Measurements from ENCODE around the gene MAST1. TPM values are rescaled to one million over a fixed set of nuclear protein-coding genes. Genes with fewer than 3 reads are reported as not detected.
A peak's percentile ranks its signal among the peaks of the same experiment; 100 is the strongest.

Gene MAST1
- total RNA-seq, 1 donor from 2014 or later = 3.5 TPM

DNA sequence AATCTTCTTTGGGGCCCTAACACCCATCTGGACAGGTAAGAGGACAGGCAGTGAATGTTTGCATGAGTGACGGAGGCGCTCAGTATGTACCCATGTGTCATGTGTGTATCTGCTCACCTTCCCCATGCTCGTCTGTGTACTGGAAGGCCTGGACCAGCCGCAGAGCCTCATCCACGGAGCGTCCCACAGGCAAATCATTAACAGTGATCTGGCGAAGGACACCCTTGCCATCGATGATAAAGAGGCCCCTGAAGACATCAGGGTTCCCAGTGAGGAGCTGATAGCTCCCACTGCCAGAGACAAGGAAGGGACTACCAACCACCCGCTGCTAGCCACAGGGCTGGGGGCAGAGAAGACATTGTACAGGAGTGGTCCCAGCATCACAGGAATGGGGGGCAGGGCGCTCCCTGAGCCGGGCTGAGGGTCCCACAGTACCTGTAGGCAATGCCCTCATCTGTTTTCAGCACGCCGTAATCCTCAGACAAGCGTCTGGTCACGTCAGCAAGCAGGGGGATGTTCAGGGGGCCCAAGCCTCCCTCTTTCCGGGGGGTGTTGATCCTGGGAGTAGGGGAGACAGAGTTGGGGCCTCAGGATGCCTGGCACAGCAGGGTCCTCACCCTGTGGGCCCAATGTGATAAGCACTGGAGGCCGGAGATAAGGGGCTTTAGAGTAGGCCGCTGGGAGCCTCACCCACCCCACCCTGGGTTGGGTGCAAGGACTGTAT lies 38.4 kb upstream of the MAST1 start:
- TF ChIP-seq CTCF (conservative IDR thresholded peaks at IDR 0.05) = no peak
- Mint-ChIP-seq H3K4me3 (peak overlapping the region; percentile 93), H3K9me3 (no peaks in the 10 kb centered on the region), H3K4me1 (ENCODE audit: unreplicated experiment) (peaks cover 24% of the 10 kb centered on the region), H3K27ac (no peak overlapping the region), H3K27me3 (peaks cover 3% of the 10 kb centered on the region), H3K36me3 (peaks cover 5% of the 10 kb centered on the region)
- DNase-seq (ENCODE audit: extremely low spot score, unreplicated experiment) = no peak

DNA sequence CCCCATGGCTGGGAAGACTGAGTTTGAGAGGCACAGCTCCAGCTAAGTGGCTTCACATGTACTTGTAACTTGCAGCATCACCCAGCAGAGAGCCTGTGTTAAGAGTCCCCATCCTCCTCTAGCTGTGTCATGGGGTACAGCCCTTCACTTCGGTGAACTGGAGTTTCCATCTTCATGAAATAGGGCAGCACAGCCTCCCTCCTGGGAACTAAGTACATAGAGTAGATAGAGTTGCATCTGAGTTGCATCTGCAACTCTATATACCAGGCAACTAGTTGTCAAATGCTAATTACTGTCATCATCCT lies 37.9 kb upstream of the MAST1 start:
- no peak for DNase-seq (ENCODE audit: extremely low spot score, unreplicated experiment)
- H3K4me3 Mint-ChIP-seq = peak overlapping the region; percentile 93
- H3K27ac Mint-ChIP-seq = peak overlapping the region; percentile 81
- TF ChIP-seq CTCF (conservative IDR thresholded peaks at IDR 0.05) = no peak
- peaks cover 5% of the 10 kb centered on the region for H3K36me3 Mint-ChIP-seq
- H3K9me3 Mint-ChIP-seq = no peaks in the 10 kb centered on the region
- peaks cover 24% of the 10 kb centered on the region for H3K4me1 Mint-ChIP-seq (ENCODE audit: unreplicated experiment)
- H3K27me3 Mint-ChIP-seq = peaks cover 3% of the 10 kb centered on the region

DNA sequence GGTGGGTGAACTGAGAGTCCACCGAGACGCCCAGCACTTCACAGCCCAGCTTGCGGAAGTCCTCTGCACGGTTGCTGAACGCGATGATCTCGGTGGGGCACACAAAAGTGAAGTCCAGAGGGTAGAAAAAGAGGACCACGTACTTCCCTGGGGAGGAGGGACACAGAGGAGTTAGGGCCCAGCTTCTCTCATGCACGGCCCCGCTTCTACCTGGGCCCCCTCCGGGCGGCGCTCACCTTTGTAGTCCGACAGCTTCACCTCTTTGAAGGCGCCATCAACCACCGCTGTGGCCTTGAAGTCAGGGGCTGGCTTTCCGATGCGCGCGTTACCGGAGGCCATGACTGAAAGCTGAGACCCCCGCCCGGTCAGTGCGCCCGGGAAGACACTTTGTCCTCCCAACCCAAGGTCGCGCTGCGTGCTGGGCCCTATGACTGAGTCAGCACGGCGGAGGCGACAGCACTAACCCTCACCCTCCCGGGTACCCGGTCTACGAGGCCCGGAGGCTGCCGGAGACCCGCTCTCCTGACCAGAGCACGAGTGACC lies 37.3 kb upstream of the MAST1 start:
- peaks cover 23% of the 10 kb centered on the region for H3K4me1 Mint-ChIP-seq (ENCODE audit: unreplicated experiment)
- peaks cover 3% of the 10 kb centered on the region for H3K27me3 Mint-ChIP-seq

GRCh38 chr19:12801466-12802266 lies 36.6 kb upstream of the MAST1 start, which contains the start of the genes PRDX2 and THSD8:
PRDX2 (minus strand) TSS chr19:12801800; CDS start chr19:12801261, 539 bp downstream.
THSD8 (plus strand) TSS chr19:12802069; CDS start chr19:12802072, 3 bp downstream.
- TF ChIP-seq CTCF (conservative IDR thresholded peaks at IDR 0.05) = peak; percentile 10
- peak within 1 kb of the TSS; percentile 81 for H3K27ac Mint-ChIP-seq
- peaks cover 22% of the 10 kb centered on the region for H3K4me1 Mint-ChIP-seq (ENCODE audit: unreplicated experiment)
- peak; percentile 89 for DNase-seq (ENCODE audit: extremely low spot score, unreplicated experiment)
- peak within 1 kb of the TSS; percentile 93 for H3K4me3 Mint-ChIP-seq
- H3K9me3 Mint-ChIP-seq = no peaks in the 10 kb centered on the region
- H3K36me3 Mint-ChIP-seq = peaks cover 1% of the 10 kb centered on the region
- H3K27me3 Mint-ChIP-seq = peaks cover 3% of the 10 kb centered on the region

More for the DNA sequence above, 37.3 kb upstream of the MAST1 start:
- Mint-ChIP-seq H3K4me3 (peak overlapping the region; percentile 93), H3K27ac (peak overlapping the region; percentile 81), H3K36me3 (peaks cover 5% of the 10 kb centered on the region), H3K9me3 (no peaks in the 10 kb centered on the region)
- TF ChIP-seq CTCF (conservative IDR thresholded peaks at IDR 0.05) = no peak
- DNase-seq (ENCODE audit: extremely low spot score, unreplicated experiment) = no peak

- H3K27me3 Mint-ChIP-seq = peaks cover 3% of the 10 kb centered on the region
- DNase-seq (ENCODE audit: extremely low spot score, unreplicated experiment) = no peak
- no peaks in the 10 kb centered on the region for H3K9me3 Mint-ChIP-seq
- no peak for TF ChIP-seq CTCF (conservative IDR thresholded peaks at IDR 0.05)
- peak overlapping the region; percentile 78 for H3K27ac Mint-ChIP-seq
- H3K4me3 Mint-ChIP-seq = peak overlapping the region; percentile 93
- H3K4me1 Mint-ChIP-seq (ENCODE audit: unreplicated experiment) = peaks cover 22% of the 10 kb centered on the region
- no peaks in the 10 kb centered on the region for H3K36me3 Mint-ChIP-seq
Measured at GRCh38 chr19:12802267-12803106, 35.8 kb upstream of the MAST1 start.

Measured in type B pancreatic cell (in vitro differentiated cells).